WTC11 (cell line): ENCODE results near the gene ESYT1. TPM values are rescaled to one million over a fixed set of nuclear protein-coding genes. Genes with fewer than 3 reads are reported as not detected.
"Not testable (repeated sequence)": the region's sequence is repeated elsewhere in the genome, so short reads cannot be mapped to it uniquely, and the experiment has no call there.

Source experiments
- ATAC-seq: fragments of 200-7000 bp; cut with Tn5 transposase; 2 replicates; pipeline ENCODE4 v1.10.0; 2021; ENCODE audit warnings: mild to moderate bottlenecking, moderate library complexity
- CTCF ChIA-PET: fragments of 300-600 bp; sonication (Branson Sonifier 250); formaldehyde crosslinking; loops from one replicate; lab custom pipeline; 2021; ENCODE audit warnings: antibody characterized with exemption; lab: Charles Lee
- POLR2A ChIA-PET: fragments of 350-600 bp; sonication (Branson Sonifier 250); formaldehyde crosslinking; loops from one replicate; lab custom pipeline; 2021; ENCODE audit warnings: antibody characterized with exemption; lab: Charles Lee
- DNase-seq: peaks from one replicate; pipeline ENCODE4 v3.0.0; 2021; ENCODE audit warnings: low spot score
- H3K27ac Mint-ChIP-seq: 2 replicates; pipeline ENCODE4 v1.8.0; 2021; ENCODE audit warnings: mixed read lengths
- H3K27me3 Mint-ChIP-seq: 2 replicates; pipeline ENCODE4 v1.8.0; 2021; ENCODE audit warnings: low read depth, mild to moderate bottlenecking, moderate library complexity, mixed read lengths
- H3K36me3 Mint-ChIP-seq: 2 replicates; pipeline ENCODE4 v1.8.0; 2021; ENCODE audit warnings: mixed read lengths
- H3K4me1 Mint-ChIP-seq: 2 replicates; pipeline ENCODE4 v1.8.0; 2022; ENCODE audit warnings: mixed read lengths
- H3K4me3 Mint-ChIP-seq: 2 replicates; pipeline ENCODE4 v1.8.0; 2021; ENCODE audit warnings: mild to moderate bottlenecking, moderate library complexity, mixed read lengths
- H3K9me3 Mint-ChIP-seq: 2 replicates; pipeline ENCODE4 v1.8.0; 2021; ENCODE audit warnings: mixed read lengths
- AR ChIP-seq: fragments of 250-450 bp; sonication (Bioruptor Pico); IDR thresholded peaks from 2 replicates; pipeline ENCODE4 v1.9.0; 2021; ENCODE audit warnings: mild to moderate bottlenecking
- ATF3 ChIP-seq: sonication (generic); formaldehyde crosslinking; conservative IDR thresholded peaks from 2 replicates; pipeline ENCODE4 v1.8.1; 2022; ENCODE audit warnings: mild to moderate bottlenecking, missing genetic modification reagents
- CTCF ChIP-seq: fragments of 200-600 bp; IDR thresholded peaks from 2 replicates; pipeline ENCODE4 v1.8.0; 2022; ENCODE audit warnings: antibody characterized with exemption
- E2F1 ChIP-seq: sonication (generic); formaldehyde crosslinking; IDR thresholded peaks from 2 replicates; pipeline ENCODE4 v1.8.0; 2022; ENCODE audit warnings: mild to moderate bottlenecking, missing genetic modification reagents
- E2F4 ChIP-seq: sonication (generic); formaldehyde crosslinking; IDR thresholded peaks from 2 replicates; pipeline ENCODE4 v1.8.1; 2022; ENCODE audit warnings: low read depth, mild to moderate bottlenecking, moderate library complexity, missing genetic modification reagents, borderline replicate concordance
- ERG ChIP-seq: fragments of 250-450 bp; sonication (Bioruptor Pico); IDR thresholded peaks from 2 replicates; pipeline ENCODE4 v1.8.0; 2021; ENCODE audit warnings: mild to moderate bottlenecking
- ESRRA ChIP-seq: sonication (generic); formaldehyde crosslinking; IDR thresholded peaks from 2 replicates; pipeline ENCODE4 v1.8.1; 2022; ENCODE audit warnings: mild to moderate bottlenecking, missing genetic modification reagents, borderline replicate concordance
- FOXJ3 ChIP-seq: sonication (generic); formaldehyde crosslinking; IDR thresholded peaks from 2 replicates; pipeline ENCODE4 v1.9.0; 2021; ENCODE audit warnings: missing genetic modification reagents, mild to moderate bottlenecking, borderline replicate concordance
- HMGXB4 ChIP-seq: sonication (generic); formaldehyde crosslinking; IDR thresholded peaks from 2 replicates; pipeline ENCODE4 v1.8.1; 2023; ENCODE audit warnings: mild to moderate bottlenecking, moderate library complexity, missing genetic modification reagents
- IRF1 ChIP-seq: sonication (generic); formaldehyde crosslinking; IDR thresholded peaks from 2 replicates; pipeline ENCODE4 v1.8.0; 2023; ENCODE audit warnings: missing genetic modification reagents
- MXD4 ChIP-seq: fragments of 250-450 bp; sonication (Bioruptor Pico); IDR thresholded peaks from 2 replicates; pipeline ENCODE4 v1.8.0; 2021; ENCODE audit warnings: mild to moderate bottlenecking, moderate library complexity, borderline replicate concordance
- MYBL2 ChIP-seq: sonication (generic); formaldehyde crosslinking; IDR thresholded peaks from 2 replicates; pipeline ENCODE4 v1.8.1; 2023; ENCODE audit warnings: mild to moderate bottlenecking, moderate library complexity, missing genetic modification reagents
- ZNF425 ChIP-seq: fragments of 250-450 bp; sonication (Bioruptor Pico); conservative IDR thresholded peaks from 2 replicates; pipeline ENCODE4 v1.9.0; 2021; ENCODE audit warnings: mild to moderate bottlenecking
- ZNF671 ChIP-seq: fragments of 250-450 bp; sonication (Bioruptor Pico); IDR thresholded peaks from 2 replicates; pipeline ENCODE4 v1.8.0; 2021; ENCODE audit warnings: mild to moderate bottlenecking
- total RNA-seq: library from RNA; stranded (reverse); gene quantifications from 3 replicates; pipeline ENCODE4 v1.2.3, GENCODE V29; 2021

The ESYT1 gene
- total RNA-seq, 1 experiment from 2014 or later, result 80.1 TPM

- not testable (repeated sequence) for H3K27me3 Mint-ChIP-seq, ATAC-seq, DNase-seq, H3K9me3 Mint-ChIP-seq
- Mint-ChIP-seq H3K4me3 (peak overlapping the region; percentile 100), H3K4me1 (peaks cover 21% of the 10 kb centered on the region), H3K27ac (peak overlapping the region; percentile 100), H3K36me3 (peaks cover 47% of the 10 kb centered on the region)
- ChIA-PET CTCF (interaction anchor here (0.6 to 4.3 kb wide), 5 partner anchors 13 to 1011 kb away, joined by 3 to 95 read pairs (median 22); partner anchors contain the start of genes LRP1, MYL6, PA2G4 and SMARCC2), POLR2A (interaction anchor here (0.6 to 3.6 kb wide), 13 partner anchors 9 to 593 kb away, joined by 3 to 71 read pairs (median 5); partner anchors contain the start of genes CNPY2, ESYT1, MYL6 and MYL6B)
- TF ChIP-seq ERG (peak; percentile 16; the same call in 1 of the 2 replicates), ZNF671 (CRISPR knock-in tag) (peak; percentile 68; the same call in 1 of the 2 replicates), AR (CRISPR knock-in tag) (0 out of 2 replicates have a peak, but pooled peaks have one; percentile 14), ZNF425 (CRISPR knock-in tag) (peak; percentile 49; the same call in 1 of the 2 replicates)
Measured at GRCh38 chr12:56117082-56117706, 10.9 kb upstream of the ESYT1 start.

GRCh38 chr12:56117778-56118687, 10.0 kb upstream of the ESYT1 start, which contains the start of gene ZC3H10:
Gene ZC3H10 (plus strand): TSS chr12:56118266. CDS start chr12:56120563, 2,297 bp downstream.
- ChIA-PET CTCF (interaction anchor here (0.6 to 4.3 kb wide), 22 partner anchors 8 to 1010 kb away, joined by 3 to 95 read pairs (median 4); partner anchors contain the start of genes CNPY2, ESYT1, LRP1 and MYL6), POLR2A (interaction anchor here (0.6 to 3.6 kb wide), 19 partner anchors 8 to 592 kb away, joined by 3 to 71 read pairs (median 4); partner anchors contain the start of genes CNPY2, ERBB3, ESYT1 and MYL6)
- Mint-ChIP-seq H3K27me3 (no peaks in the 10 kb centered on the region), H3K27ac (peak within 1 kb of the TSS; percentile 100), H3K9me3 (no peaks in the 10 kb centered on the region), H3K36me3 (peaks cover 39% of the 10 kb centered on the region), H3K4me1 (peaks cover 21% of the 10 kb centered on the region), H3K4me3 (peak within 1 kb of the TSS; percentile 100)
- ATAC-seq, result peak; percentile 75
- peak; percentile 98 for DNase-seq
- peak; percentile 25; the same call in 1 of the 2 replicates for TF ChIP-seq E2F1
- TF ChIP-seq IRF1, result peak; percentile 66; the same call in 1 of the 2 replicates
- peak; percentile 42; the same call in 1 of the 2 replicates for TF ChIP-seq FOXJ3 (CRISPR knock-in tag)
- TF ChIP-seq MXD4 (CRISPR knock-in tag), result no peak
- no peak for TF ChIP-seq E2F4 (CRISPR knock-in tag)
- no peak for TF ChIP-seq ATF3
- no peak for TF ChIP-seq CTCF
- peak; percentile 91 for TF ChIP-seq HMGXB4 (CRISPR knock-in tag)
- TF ChIP-seq ZNF671 (CRISPR knock-in tag), result peak; percentile 100
- peak; percentile 78; the same call in 1 of the 2 replicates for TF ChIP-seq ESRRA (CRISPR knock-in tag)
- TF ChIP-seq MYBL2 (CRISPR knock-in tag), result peak; percentile 64; the same call in 1 of the 2 replicates
